Measurements from ENCODE around the gene TENM4.
"Not testable (repeated sequence)": the region's sequence is repeated elsewhere in the genome, so short reads cannot be mapped to it uniquely, and the experiment has no call there.

Gene TENM4

DNA sequence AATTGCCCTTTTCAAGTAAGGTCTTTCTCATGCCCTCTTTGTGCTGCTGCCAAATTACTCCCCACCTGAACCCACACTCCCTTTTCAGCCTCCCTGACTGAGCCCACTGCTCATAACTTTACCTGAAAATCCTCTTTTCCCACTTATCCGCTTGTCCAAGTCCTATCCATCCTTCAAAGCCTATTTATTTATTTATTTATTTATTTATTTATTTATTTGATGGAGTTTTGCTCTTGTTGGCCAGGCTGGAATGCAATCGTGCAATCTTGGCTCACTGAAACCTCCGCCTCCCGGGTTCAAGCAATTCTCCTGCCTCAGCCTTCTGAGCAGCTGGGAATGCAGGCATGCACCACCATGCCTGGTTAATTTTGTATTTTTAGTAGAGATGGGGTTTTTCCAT is 613.5 kb downstream of the TENM4 start:
- H3K4me1 ChIP-seq (ENCODE audit: control insufficient read depth, insufficient read depth, low read length); H3K27ac ChIP-seq (ENCODE audit: extremely low read depth, low read depth, low read length); H3K4me3 ChIP-seq (ENCODE audit: low read depth, low read length); H3K9me3 ChIP-seq (ENCODE audit: control insufficient read depth, insufficient read depth, low read depth, low read length); POLR2A ChIA-PET; H3K36me3 ChIP-seq (ENCODE audit: control insufficient read depth in 2 of 2, insufficient read depth in 1 of 2, low read length in 2 of 2); CTCF ChIA-PET: not testable (repeated sequence)
- TF ChIP-seq, protein P1, sequence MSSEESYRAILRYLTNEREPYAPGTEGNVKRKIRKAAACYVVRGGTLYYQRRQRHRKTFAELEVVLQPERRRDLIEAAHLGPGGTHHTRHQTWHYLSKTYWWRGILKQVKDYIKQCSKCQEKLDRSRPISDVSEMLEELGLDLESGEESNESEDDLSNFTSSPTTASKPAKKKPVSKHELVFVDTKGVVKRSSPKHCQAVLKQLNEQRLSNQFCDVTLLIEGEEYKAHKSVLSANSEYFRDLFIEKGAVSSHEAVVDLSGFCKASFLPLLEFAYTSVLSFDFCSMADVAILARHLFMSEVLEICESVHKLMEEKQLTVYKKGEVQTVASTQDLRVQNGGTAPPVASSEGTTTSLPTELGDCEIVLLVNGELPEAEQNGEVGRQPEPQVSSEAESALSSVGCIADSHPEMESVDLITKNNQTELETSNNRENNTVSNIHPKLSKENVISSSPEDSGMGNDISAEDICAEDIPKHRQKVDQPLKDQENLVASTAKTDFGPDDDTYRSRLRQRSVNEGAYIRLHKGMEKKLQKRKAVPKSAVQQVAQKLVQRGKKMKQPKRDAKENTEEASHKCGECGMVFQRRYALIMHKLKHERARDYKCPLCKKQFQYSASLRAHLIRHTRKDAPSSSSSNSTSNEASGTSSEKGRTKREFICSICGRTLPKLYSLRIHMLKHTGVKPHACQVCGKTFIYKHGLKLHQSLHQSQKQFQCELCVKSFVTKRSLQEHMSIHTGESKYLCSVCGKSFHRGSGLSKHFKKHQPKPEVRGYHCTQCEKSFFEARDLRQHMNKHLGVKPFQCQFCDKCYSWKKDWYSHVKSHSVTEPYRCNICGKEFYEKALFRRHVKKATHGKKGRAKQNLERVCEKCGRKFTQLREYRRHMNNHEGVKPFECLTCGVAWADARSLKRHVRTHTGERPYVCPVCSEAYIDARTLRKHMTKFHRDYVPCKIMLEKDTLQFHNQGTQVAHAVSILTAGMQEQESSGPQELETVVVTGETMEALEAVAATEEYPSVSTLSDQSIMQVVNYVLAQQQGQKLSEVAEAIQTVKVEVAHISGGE (tag by site-specific recombination; conservative IDR thresholded peaks at IDR 0.05; ENCODE audit: low read depth), result peak; percentile 53; the same call in 1 of the 2 replicates
- TF ChIP-seq, protein P2, sequence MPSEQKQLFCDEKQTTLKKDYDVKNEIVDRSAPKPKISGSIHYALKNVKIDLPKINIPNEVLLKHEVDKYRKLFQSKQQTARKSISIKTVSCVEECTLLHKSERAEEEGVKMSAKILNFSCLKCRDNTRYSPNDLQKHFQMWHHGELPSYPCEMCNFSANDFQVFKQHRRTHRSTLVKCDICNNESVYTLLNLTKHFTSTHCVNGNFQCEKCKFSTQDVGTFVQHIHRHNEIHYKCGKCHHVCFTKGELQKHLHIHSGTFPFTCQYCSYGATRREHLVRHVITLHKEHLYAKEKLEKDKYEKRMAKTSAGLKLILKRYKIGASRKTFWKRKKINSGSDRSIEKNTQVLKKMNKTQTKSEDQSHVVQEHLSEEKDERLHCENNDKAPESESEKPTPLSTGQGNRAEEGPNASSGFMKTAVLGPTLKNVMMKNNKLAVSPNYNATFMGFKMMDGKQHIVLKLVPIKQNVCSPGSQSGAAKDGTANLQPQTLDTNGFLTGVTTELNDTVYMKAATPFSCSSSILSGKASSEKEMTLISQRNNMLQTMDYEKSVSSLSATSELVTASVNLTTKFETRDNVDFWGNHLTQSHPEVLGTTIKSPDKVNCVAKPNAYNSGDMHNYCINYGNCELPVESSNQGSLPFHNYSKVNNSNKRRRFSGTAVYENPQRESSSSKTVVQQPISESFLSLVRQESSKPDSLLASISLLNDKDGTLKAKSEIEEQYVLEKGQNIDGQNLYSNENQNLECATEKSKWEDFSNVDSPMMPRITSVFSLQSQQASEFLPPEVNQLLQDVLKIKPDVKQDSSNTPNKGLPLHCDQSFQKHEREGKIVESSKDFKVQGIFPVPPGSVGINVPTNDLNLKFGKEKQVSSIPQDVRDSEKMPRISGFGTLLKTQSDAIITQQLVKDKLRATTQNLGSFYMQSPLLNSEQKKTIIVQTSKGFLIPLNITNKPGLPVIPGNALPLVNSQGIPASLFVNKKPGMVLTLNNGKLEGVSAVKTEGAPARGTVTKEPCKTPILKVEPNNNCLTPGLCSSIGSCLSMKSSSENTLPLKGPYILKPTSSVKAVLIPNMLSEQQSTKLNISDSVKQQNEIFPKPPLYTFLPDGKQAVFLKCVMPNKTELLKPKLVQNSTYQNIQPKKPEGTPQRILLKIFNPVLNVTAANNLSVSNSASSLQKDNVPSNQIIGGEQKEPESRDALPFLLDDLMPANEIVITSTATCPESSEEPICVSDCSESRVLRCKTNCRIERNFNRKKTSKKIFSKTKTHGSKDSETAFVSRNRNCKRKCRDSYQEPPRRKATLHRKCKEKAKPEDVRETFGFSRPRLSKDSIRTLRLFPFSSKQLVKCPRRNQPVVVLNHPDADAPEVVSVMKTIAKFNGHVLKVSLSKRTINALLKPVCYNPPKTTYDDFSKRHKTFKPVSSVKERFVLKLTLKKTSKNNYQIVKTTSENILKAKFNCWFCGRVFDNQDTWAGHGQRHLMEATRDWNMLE (tag by site-specific recombination; conservative IDR thresholded peaks at IDR 0.05; ENCODE audit: low read depth), result peak; percentile 63
- TF ChIP-seq ZNF426 (tag by site-specific recombination; IDR thresholded peaks at IDR 0.05), result peak; percentile 51
- 0 out of 2 replicates have a peak, but pooled peaks have one; percentile 20 for TF ChIP-seq ZNF140 (tag by site-specific recombination; IDR thresholded peaks at IDR 0.05)
- TF ChIP-seq ZNF555 (tag by site-specific recombination; conservative IDR thresholded peaks at IDR 0.05), result peak; percentile 32
- peak; percentile 46; the same call in 1 of the 2 replicates for TF ChIP-seq ZNF623 (tag by site-specific recombination; IDR thresholded peaks at IDR 0.05)
- peak; percentile 70; the same call in 1 of the 2 replicates for TF ChIP-seq ZNF394 (tag by site-specific recombination; IDR thresholded peaks at IDR 0.05; ENCODE audit: borderline replicate concordance)

DNA sequence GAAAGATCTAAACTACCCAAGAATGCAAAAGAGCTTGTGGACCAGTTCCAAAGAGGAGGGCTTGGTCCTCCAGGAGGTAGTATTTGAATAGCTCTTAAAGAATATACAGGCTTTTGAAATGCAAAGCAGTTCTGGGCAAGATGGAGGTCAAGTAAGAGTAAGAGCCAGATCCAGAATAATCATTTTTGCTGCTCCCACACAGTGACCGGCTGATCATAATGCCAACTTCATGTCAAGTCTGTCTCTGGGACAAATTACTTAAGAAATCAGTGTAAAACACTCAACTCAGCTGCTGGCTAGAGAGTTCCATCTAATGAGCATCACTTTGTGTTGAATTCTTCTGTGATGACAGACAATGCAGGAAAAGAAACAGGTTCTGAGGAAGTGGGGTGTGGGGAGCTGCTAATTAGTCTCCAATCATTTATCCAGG is 615.2 kb downstream of the TENM4 start:
- Histone ChIP-seq H3K36me3 (ENCODE audit: control insufficient read depth in 2 of 2, insufficient read depth in 1 of 2, low read length in 2 of 2) (no peaks in the 10 kb centered on the region), H3K27ac (ENCODE audit: extremely low read depth, low read depth, low read length) (no peak overlapping the region), H3K4me3 (ENCODE audit: low read depth, low read length) (no peak overlapping the region), H3K9me3 (ENCODE audit: control insufficient read depth, insufficient read depth, low read depth, low read length) (no peaks in the 10 kb centered on the region), H3K4me1 (ENCODE audit: control insufficient read depth, insufficient read depth, low read length) (no peaks in the 10 kb centered on the region)
- CTCF ChIA-PET, result interaction anchor here (0.9 to 1.0 kb wide), 2 partner anchors 11 to 27 kb away, joined by 3 to 8 read pairs; no protein-coding TSS in a partner anchor
- POLR2A ChIA-PET, result no interaction called here
- no peak for TF ChIP-seq ZFP3 (tag by site-specific recombination; IDR thresholded peaks at IDR 0.05; ENCODE audit: low read depth)
- no peak for TF ChIP-seq ZNF664 (tag by site-specific recombination; IDR thresholded peaks at IDR 0.05)
- TF ChIP-seq, protein P3, sequence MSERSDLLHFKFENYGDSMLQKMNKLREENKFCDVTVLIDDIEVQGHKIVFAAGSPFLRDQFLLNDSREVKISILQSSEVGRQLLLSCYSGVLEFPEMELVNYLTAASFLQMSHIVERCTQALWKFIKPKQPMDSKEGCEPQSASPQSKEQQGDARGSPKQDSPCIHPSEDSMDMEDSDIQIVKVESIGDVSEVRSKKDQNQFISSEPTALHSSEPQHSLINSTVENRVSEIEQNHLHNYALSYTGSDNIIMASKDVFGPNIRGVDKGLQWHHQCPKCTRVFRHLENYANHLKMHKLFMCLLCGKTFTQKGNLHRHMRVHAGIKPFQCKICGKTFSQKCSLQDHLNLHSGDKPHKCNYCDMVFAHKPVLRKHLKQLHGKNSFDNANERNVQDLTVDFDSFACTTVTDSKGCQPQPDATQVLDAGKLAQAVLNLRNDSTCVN (tag by site-specific recombination; optimal IDR thresholded peaks at IDR 0.05), result no peak

DNA sequence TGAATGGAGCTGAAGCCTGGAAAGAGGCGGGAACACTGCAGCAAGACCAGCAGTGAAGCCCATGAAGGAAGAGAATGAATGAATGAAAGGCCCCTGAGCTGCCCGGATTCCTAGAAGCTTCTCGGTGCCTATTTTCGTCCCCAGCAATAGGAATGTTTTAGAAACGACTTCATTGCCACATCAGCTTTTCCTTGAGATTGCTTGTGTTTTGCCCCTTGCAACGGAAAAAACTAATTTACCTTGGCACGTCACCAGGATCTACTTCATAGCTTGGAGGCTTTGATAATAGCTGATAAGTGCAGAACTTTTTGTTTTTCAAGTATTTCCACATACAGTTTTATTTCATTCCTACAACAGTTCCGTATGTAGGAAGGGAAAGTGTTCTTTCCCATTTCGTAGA is 617.2 kb downstream of the TENM4 start:
- no peak overlapping the region for H3K27ac ChIP-seq (ENCODE audit: extremely low read depth, low read depth, low read length)
- ChIA-PET CTCF (no interaction called here), POLR2A (no interaction called here)
- no peaks in the 10 kb centered on the region for H3K4me1 ChIP-seq (ENCODE audit: control insufficient read depth, insufficient read depth, low read length)
- H3K9me3 ChIP-seq (ENCODE audit: control insufficient read depth, insufficient read depth, low read depth, low read length), result no peaks in the 10 kb centered on the region
- H3K4me3 ChIP-seq (ENCODE audit: low read depth, low read length), result no peak overlapping the region
- no peaks in the 10 kb centered on the region for H3K36me3 ChIP-seq (ENCODE audit: control insufficient read depth in 2 of 2, insufficient read depth in 1 of 2, low read length in 2 of 2)
- TF ChIP-seq, protein P4, sequence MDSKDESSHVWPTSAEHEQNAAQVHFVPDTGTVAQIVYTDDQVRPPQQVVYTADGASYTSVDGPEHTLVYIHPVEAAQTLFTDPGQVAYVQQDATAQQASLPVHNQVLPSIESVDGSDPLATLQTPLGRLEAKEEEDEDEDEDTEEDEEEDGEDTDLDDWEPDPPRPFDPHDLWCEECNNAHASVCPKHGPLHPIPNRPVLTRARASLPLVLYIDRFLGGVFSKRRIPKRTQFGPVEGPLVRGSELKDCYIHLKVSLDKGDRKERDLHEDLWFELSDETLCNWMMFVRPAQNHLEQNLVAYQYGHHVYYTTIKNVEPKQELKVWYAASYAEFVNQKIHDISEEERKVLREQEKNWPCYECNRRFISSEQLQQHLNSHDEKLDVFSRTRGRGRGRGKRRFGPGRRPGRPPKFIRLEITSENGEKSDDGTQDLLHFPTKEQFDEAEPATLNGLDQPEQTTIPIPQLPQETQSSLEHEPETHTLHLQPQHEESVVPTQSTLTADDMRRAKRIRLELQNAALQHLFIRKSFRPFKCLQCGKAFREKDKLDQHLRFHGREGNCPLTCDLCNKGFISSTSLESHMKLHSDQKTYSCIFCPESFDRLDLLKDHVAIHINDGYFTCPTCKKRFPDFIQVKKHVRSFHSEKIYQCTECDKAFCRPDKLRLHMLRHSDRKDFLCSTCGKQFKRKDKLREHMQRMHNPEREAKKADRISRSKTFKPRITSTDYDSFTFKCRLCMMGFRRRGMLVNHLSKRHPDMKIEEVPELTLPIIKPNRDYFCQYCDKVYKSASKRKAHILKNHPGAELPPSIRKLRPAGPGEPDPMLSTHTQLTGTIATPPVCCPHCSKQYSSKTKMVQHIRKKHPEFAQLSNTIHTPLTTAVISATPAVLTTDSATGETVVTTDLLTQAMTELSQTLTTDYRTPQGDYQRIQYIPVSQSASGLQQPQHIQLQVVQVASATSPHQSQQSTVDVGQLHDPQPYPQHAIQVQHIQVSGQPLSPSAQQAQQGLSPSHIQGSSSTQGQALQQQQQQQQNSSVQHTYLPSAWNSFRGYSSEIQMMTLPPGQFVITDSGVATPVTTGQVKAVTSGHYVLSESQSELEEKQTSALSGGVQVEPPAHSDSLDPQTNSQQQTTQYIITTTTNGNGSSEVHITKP (tag by site-specific recombination; IDR thresholded peaks at IDR 0.05), result no peak
